NCI-H345 (cell line): ENCODE data around the gene SIPA1L2.
A peak's percentile ranks its signal among the peaks of the same experiment; 100 is the strongest.
"Not testable (repeated sequence)": the region's sequence is repeated elsewhere in the genome, so short reads cannot be mapped to it uniquely, and the experiment has no call there.

Experiments used
- DNase-seq: peaks from one replicate; lab custom pipeline; 2025; lab: John Stamatoyannopoulos, UW

SIPA1L2 gene

DNA sequence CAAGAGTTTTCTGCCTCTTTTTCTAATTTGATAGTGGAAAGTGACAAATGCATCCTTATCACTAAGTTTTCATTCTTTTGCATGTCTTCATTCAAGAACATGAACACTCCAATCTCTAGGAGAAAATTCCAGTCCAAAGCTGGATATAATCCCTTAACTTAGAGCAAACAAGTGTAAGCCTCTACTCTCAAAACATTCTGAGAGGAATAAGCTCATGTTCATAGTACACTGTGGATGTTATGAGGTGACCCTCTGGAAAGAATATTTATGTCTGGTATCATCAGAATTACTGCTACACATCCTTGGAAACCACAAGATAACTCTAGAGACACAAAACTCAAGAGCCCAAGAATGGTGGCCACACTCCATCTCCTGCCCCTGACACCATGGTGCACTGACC is 15.1 kb downstream of the SIPA1L2 start:
- no peak for DNase-seq

DNA sequence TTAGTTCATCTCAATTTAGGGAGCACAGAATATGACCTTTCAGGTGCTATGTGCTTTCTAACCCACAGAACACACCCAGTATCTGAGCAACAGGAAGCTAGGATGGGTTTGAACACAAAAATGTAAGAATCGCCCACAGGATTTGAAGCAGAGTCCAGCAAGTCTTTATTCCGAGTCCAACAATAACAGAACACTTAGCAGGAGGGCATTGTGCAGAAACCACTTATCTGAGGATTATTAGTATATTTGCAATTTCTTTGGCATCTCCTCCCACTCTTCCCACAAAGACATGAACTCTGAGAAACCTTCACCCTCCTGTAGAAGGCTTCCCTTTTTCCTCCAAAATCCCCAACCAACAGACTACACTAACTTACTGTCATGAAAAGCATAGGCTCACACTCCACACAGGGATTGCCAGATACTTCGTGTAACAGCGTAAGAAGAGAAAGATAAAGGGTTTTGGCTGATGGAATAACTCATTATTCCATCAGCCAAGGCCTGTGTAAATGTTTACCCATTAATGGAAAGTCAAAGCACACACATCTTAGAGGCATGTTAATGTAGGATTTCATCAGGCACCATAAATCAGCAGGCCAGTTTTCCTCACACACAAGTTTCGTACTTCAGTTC is 16.1 kb downstream of the SIPA1L2 start:
- peak; percentile 11 for DNase-seq

DNA sequence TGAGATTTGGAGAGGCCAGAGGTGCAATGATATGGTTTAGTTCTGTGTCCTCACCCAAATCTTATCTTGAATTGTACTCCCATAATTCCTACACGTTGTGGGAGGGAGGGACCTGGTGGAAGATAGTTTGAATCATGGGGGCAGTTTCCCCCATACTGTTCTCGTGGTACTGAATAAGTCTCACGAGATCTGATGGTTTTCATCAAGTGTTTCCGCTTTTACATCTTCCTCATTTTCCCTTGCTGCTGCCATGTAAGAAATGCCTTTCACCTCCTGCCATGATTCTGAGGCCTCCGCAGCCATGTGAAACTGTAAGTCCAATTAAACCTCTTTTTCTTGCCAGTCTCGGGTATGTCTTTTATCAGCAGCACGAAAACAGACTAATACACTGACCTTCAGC is 17.1 kb downstream of the SIPA1L2 start:
- DNase-seq = not testable (repeated sequence)

DNA sequence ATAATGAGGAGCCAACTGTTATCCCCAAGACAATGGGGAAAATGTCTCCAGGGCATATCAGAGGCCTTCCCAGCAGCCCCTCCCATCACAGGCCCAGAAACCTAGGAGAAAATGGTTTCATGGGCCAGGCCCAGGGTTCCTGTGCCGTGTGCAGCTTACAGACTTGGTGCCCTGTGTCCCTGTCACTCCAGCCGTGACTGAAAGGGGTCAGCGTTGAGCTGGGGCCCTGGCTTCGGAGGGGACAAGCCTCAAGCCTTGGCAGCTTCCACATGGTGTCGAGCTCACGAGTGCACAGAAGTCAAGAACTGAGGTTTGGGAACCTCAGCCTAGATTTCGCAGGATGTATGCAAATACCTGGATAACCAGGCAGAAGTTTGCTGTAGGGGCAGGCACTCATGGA is 18.1 kb downstream of the SIPA1L2 start:
- no peak for DNase-seq

DNA sequence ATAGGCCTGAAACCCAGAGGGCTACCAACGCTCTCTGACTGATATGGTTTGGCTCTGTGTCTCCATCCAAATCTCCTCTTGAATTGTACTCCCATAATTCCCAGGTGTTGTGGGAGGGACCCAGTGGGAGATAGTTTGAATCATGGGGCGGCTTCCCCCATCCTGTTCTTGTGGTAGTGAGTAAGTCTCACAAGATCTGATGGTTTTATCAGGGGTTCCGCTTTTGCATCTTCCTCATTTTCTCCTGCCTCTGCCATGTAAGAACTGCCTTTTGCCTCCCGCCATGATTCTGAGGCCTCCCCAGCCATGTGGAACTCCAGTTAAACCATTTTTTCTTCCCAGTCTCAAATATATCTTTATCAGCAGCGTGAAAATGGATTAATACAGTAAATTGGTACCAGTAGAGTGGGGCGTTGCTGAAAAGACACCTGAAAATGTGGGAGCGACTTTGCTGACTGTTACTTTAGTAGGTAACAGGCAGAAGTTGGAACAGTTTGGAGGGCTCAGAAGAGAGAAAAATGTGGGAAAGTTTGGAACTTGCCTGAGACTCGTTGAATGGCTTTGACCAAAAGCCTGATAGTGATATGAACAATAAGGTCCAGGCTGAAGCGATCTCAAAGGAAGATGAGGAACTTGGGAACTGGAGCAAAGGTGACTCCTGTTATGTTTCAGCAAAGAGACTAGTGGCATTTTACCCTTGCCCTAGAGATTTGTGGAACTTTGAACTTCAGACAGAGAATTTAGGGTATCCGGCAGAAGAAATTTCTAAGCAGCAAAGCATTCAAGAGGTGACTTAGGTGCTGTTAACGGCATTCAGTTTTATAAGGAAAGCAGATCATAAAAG is 18.8 kb downstream of the SIPA1L2 start:
- DNase-seq = not testable (repeated sequence)

DNA sequence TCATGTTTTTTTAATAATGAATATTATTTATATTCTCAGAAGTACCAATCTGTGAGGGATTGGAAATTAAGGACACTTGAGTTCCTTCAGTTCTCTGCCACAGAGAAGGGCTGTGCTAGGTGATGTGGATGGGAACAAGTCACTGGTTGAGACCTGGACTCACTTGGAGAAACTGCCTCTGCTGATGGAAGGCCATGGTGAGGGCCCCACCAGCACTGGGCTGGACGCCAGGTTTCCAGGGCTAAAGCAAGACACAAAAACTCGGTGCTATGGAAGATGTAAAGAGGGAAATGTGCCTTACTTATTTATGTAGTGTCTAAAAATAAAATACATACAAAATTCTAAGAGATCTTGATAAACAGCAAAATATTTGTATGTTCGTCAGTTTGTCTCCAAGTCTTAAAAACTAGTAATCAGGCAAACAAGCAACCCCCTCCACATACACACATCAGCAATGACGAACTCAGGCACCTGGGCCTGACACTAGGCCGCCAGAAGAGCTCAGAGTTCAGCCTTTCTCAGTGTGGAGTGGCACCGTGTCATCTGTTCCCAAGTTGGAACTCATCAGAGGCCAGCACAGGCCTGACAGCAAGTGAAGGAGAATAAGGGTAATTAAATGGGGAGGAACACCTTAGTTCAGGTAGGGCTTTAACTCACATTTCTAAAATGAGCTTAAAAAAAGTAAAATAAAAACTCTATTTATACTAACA is 19.6 kb downstream of the SIPA1L2 start:
- DNase-seq = no peak

DNA sequence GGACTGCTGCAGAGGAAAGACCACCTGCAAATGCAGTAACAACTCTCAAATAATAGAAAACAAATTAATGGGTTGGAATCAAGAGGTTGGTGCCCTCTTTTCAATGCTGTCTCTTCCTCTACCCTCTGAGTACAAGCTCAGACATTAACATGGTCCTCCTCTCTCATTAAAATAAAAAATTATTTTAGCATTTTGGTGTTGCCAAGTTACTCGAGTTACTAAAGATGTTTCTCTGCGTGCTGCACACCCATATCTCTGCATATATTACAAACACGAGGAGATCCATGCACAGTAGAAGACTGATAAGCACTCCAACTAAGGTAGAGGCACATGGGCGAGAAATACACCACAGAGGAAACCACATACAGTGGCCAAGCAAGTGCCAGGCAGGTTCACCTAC is 21.5 kb downstream of the SIPA1L2 start:
- DNase-seq = no peak

DNA sequence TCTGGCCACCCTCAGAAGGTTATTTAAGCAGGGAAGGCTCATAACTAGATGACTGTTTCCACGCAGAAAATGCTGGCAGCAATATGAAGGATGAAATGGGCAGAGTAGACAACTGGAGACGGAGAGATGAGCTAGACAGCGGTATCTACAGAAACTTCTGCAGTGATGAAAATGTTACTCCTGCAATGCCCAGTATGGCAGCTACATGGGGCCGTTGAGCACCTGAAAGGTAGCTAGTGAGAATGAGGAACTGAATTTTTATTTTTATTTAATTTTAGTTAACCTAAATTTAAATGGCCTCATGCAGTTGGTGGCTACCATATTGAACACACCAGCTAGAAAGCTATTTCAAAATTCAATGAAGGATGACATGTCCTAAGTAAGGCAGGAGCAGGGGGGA is 27.3 kb downstream of the SIPA1L2 start:
- no peak for DNase-seq

DNA sequence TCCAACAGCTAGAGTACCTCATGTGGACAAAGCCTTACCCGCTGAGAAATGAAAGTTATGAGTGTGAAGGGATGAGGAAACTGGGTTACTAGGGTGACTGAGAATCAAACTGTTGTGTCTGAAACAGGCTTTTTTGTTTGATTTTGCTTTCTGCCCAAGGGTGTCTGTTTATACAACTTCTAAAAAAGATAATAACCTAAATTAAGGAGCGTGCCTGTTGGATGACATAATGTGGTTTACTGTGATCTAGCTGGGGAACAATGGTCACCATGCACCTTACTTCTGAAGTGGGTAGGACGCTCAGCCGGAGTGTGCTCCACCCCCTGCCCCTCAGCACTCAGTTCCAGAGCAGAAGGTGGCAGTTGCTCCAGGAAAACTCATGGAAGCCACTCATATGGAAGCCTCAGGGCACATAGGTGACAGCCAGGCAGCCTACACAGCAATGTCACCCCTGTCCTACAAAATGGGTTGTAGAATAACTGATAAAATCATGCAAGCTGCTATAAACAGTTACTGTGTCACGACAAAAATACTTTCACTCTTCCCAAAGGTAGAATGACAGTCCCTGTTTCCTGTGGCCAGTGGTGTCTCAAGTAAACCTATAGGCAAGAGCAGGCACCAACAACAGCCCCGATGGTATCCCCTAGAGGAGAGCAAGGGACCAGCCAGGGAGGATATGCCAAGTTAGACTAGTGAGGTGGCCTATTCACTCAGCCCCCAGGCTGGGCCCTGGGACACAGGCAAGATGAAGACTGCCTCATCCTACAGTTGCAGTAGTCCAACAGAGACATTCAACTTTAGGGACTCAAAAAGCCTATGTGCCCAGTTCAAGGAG is 29.3 kb downstream of the SIPA1L2 start:
- DNase-seq = peak; percentile 39

DNA sequence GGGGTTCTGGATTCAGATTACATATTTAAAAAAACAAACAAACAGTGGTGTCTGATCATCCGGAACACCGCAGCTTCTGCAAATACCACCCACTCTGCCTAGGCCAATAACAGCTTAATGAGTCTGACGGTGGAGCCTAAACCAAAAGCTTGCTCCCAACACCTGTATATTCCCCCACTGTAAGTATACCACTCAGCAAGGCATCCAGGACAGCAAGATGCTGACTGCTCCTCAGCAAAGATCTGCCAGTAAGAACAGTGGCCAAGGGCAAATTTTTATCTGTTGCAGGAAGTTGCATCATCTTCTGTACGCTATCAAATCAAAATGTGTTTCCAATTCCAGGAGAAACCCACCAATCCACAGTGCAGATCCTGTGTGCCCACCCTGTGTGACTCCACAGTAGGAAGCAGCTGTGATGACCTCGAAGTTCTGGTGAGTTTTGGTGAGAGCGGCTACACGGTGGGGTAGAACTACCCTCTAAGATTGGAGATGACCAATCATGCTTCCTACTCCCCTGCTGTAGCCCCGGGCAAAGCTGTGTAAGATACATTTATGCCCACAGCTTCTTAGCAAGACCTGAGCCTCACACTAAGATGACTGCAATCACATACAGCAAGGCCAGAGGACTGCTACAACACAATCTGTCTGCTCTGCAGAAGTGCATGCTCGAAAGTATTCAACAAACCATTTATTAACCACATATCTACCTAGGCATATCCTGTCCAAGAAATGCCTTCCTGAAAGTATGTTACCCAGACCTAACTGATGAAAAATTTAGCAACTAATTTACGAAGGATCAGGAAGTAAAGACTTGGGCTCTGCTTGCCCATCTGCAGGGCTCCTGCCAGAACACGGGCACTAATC is 30.5 kb downstream of the SIPA1L2 start:
- DNase-seq = peak; percentile 25

DNA sequence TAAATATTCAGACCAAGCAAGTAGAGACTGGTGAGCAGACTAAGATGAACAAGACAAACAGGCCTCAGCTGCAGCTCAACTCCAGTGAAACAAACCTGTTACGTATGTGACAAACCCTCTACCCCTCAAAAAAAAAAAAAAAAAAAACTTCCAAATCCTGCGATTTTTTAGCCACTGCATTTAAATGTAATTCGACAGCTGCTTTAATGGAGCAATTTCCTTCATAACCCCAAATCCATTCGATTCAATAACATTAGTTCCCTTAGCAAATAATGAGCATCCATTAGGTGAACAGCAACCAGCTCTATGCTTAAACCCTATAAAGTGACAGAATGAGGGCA is 31.1 kb downstream of the SIPA1L2 start:
- no peak for DNase-seq

DNA sequence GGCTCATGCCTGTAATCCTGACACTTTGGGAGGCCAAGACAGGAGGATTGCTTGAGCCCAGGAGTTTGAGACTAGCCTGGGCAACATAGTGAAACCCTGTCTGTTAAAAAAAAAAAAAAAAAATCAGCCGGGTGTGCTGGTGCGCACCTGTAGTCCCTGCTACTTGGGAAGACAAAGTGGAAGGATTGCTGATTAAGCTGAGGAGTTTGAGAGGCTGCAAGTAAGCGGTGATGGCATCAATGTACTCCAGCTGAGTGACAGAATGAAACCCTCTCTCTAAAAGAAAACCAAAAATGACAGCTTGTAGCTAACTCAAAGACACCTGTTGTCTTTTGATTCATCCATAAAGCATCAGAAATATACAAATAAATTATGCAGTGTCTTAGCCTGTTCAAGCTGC is 31.8 kb downstream of the SIPA1L2 start:
- DNase-seq = no peak

DNA sequence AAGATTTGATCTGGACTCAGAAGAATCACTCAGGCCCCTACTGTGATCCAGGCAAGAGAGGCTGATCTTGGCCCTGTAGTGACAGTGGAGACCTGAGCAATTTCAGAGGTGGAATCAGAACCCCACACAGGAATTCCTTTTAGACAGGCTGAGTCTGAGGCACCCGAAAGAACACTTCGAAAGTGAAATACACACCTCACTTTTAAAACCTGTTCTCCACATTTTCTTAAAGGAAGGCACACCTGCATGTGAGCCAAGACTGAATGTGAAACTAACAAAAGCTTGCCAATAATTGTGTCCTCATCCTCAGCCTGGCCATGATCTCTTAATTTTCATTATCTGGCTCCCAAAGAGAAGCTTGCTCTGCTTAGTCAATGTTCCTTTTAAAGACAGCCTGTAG is 32.2 kb downstream of the SIPA1L2 start:
- no peak for DNase-seq

DNA sequence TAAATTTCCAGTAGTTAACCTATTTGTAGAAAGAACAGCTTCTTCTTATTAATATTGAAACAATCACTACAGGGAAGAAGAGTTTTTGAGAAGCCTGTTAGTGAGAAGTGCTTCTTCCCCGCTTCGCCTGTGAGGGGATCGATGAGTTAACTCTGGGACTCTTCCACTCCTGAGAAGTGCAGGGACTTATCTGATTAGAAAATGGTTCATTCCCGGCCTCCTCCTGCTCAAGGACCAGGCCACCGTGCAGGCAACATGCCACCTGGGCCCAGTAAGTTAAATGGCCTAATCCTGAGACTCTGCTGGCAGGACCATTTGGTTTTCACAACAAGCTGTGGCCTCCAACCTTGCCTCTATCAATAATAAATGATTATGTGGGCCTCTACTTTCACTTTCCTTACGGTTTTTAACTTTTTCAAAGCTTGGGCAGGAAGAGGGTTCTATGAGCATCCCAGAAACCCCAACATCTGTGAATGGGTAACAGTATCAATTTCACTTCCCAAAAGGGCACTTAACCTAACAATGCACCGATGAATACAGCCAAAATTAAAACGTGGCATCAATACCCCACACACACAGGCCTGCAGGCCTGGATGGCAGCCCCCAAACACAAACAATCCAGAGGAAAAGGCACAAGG is 33.1 kb downstream of the SIPA1L2 start:
- DNase-seq = no peak

DNA sequence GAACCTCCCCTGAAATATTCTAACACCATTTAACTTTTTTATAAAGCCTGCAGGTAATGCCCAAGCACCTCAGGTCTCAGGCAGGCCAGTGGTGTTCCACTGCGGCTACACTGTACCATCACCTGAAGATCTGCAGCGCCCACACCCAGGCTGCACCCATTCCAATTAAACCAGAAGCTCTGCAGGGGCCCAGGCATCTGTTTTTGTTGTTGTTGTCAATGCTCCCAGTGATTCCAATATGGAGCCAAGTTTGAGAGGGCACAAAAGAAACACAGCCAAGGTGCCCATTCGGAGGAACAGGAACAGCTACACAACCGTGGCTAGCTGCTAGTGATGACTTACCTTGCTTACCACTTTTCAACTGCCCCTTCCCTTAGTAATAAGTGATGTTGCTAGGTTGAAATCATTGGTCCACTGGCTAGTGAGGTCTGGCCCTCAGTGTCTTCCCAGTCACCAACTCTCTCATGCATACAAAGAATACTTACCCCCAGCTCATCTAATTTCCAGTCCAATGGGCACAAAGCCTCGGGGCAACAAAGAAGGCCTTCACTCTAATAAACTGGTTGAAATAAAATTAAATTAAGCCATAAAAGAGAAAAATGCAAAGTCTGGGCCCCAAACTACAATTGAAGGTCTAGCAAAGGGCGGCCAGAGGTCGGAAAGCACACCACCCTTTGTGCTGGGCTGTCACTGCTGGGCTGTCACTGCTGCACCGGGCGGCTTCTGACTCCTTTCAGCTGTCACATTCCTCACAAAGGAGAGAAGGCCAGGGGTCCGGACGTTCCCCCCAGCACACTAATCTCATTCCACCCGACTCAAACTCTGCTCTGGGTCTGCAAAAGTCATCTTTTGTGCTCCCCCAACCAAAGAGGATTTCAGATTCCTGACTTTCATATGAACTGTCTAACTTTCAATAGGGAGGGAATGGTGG is 34.9 kb downstream of the SIPA1L2 start:
- DNase-seq = no peak

DNA sequence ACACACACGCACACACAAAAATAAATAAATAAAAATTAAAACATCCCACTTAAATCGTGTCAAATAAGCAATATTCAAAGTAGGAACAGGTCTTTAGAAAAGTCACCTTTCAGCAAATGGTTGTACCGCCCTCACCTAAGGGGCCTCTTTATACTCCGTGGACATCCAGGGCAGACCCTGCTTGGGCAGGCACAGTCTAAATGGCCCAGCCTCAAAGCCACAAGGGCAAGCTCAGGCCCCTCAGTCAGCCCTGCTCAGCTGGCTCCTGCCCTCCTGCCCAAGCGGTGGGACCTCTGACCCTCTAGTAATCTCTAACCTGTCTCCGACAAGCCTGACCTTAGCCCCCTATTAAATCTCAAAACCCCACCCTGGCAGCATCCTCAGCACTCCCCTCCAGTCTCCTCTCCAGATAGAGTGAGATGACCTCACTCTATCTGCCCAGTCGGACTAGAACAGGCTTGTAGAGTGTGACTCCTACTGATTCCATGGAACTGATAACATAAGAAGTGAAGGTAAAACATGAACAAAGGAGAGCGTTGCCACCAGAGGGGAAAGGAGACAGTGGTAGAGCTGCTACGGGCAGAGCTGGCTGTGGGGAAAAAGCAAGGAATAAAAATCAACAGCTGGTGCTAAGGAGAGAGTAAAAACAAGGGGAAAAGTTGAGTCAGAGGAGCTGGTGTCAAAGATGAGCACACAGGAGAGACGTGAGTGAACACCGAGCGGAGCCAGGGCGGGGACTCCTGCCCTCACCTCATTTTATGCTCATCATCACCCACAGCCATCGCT is 36.0 kb downstream of the SIPA1L2 start:
- no peak for DNase-seq

DNA sequence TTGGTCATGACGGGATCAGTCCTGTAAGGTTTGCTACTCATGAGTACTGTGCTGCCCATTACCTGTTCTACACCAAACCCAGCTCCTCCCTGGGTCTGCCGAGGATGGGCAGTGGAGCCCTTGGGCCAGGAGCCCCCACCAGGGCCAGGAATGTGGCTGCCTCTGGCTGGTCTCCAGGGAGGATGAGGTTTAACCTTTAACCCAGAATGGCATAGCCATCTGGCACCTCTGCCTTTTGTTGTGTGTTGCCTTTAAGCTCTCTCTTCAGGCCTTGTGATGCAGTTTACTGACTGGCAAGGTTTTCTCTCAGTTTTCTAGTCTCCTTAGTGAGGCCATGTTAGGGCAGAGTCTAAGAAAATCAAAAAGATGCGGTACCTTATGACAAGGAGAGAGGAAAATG is 38.6 kb downstream of the SIPA1L2 start:
- DNase-seq = no peak

DNA sequence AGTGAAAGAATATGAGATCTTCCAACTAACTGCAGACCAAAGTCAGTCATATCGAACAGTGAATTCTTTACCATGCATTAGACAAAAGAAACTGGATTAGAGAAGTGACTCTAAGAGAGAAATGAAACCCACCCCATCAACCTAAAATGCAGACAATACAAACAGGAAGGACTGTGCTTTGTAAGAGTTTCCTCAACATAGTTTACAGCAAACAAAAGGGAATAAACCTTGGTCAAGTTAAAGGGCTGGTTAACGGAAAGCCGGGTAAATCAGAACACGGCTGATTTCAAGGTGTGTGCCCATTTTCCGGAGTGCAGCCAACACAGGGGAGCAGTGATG is 39.2 kb downstream of the SIPA1L2 start:
- no peak for DNase-seq
